Type B pancreatic cell (in vitro differentiated cells): ENCODE results near the gene MTNR1A. TPM values are rescaled to one million over a fixed set of nuclear protein-coding genes. Genes with fewer than 3 reads are reported as not detected.

Experiments
- DNase-seq: peaks from one replicate; pipeline ENCODE4 v3.0.0; 2021; ENCODE audit warnings: mixed read lengths; ENCODE audit not compliant: unreplicated experiment; ENCODE audit errors: extremely low spot score
- H3K27ac Mint-ChIP-seq: 2 replicates; pipeline ENCODE4 v1.8.0; 2021; ENCODE audit warnings: mild to moderate bottlenecking, mixed read lengths
- H3K27me3 Mint-ChIP-seq: 2 replicates; pipeline ENCODE4 v1.8.0; 2021; ENCODE audit warnings: mixed read lengths
- H3K36me3 Mint-ChIP-seq: 2 replicates; pipeline ENCODE4 v1.8.0; 2021; ENCODE audit warnings: mixed read lengths
- H3K4me1 Mint-ChIP-seq: one replicate; pipeline ENCODE4 v1.8.0; 2021; ENCODE audit warnings: mixed read lengths; ENCODE audit not compliant: unreplicated experiment
- H3K4me3 Mint-ChIP-seq: 2 replicates; pipeline ENCODE4 v1.8.0; 2021; ENCODE audit warnings: mild to moderate bottlenecking, mixed read lengths
- H3K9me3 Mint-ChIP-seq: 2 replicates; pipeline ENCODE4 v1.8.0; 2021; ENCODE audit warnings: mixed read lengths
- total RNA-seq: library from RNA; stranded (reverse); gene quantifications from 2 replicates; pipeline ENCODE4 v1.2.1, GENCODE V29; 2021; ENCODE audit warnings: low replicate concordance
- TF ChIP-seq, protein P1 (sequence below): fragments of 200-600 bp; sonication (generic); conservative IDR thresholded peaks from 2 replicates; pipeline ENCODE4 v1.5.0; 2021; ENCODE audit warnings: antibody characterized with exemption, mild to moderate bottlenecking

The MTNR1A gene
- total RNA-seq, 1 donor from 2014 or later, result 0.39 TPM

- Mint-ChIP-seq H3K4me1 (no peaks in the 10 kb centered on the region), H3K27me3 (no peaks in the 10 kb centered on the region), H3K27ac (no peak overlapping the region), H3K9me3 (no peaks in the 10 kb centered on the region), H3K4me3 (no peak overlapping the region), H3K36me3 (peaks cover 58% of the 10 kb centered on the region)
- DNase-seq, result no peak
- TF ChIP-seq, protein P1, sequence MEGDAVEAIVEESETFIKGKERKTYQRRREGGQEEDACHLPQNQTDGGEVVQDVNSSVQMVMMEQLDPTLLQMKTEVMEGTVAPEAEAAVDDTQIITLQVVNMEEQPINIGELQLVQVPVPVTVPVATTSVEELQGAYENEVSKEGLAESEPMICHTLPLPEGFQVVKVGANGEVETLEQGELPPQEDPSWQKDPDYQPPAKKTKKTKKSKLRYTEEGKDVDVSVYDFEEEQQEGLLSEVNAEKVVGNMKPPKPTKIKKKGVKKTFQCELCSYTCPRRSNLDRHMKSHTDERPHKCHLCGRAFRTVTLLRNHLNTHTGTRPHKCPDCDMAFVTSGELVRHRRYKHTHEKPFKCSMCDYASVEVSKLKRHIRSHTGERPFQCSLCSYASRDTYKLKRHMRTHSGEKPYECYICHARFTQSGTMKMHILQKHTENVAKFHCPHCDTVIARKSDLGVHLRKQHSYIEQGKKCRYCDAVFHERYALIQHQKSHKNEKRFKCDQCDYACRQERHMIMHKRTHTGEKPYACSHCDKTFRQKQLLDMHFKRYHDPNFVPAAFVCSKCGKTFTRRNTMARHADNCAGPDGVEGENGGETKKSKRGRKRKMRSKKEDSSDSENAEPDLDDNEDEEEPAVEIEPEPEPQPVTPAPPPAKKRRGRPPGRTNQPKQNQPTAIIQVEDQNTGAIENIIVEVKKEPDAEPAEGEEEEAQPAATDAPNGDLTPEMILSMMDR, result no peak
Observed at GRCh38 chr4:186596850-186597390, 41.6 kb upstream of the MTNR1A start.

DNA sequence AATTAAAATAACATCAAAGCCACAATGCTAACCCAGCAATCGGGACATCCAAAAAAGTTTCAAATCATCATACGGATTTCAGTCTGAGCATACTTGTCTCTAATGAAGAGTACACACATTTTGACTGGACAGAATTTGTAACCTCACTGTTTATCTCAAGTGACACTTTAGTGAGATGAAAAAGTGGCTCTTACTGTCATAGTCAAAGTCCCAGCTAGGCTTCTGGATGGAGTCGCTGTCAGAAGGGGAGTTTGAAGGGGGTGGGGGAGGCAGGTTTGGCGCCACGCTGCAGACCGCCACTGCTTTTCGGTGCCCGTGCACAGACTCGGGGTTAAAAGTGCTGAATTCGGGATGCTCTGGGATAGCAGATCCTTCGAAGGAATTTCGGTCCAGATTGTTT is 41.0 kb upstream of the MTNR1A start:
- no peak overlapping the region for H3K4me3 Mint-ChIP-seq
- H3K27ac Mint-ChIP-seq, result no peak overlapping the region
- no peaks in the 10 kb centered on the region for H3K27me3 Mint-ChIP-seq
- no peak for DNase-seq
- no peaks in the 10 kb centered on the region for H3K9me3 Mint-ChIP-seq
- H3K36me3 Mint-ChIP-seq, result peaks cover 52% of the 10 kb centered on the region
- H3K4me1 Mint-ChIP-seq, result peaks cover 1% of the 10 kb centered on the region
- TF ChIP-seq, protein P1, result no peak

DNA sequence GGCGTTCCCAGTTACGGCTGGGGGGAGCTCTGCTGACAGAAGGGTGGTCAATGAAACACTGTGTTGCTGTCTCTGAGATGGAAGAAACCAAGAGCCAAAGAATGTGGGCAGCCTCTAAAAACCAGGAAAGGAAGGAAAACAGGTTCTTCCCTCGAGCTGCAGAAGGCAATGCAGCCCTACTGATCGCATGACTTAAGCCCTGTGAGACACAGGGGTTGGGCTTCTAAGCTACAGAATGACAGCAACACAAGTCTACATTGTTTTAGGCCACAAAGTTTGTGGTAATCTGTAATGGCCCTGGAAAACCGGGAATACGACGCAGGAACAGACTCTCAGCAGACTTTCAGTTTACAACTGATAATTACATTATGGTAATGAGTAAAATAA is 38.2 kb upstream of the MTNR1A start:
- Mint-ChIP-seq H3K27me3 (no peaks in the 10 kb centered on the region), H3K4me1 (peaks cover 10% of the 10 kb centered on the region), H3K4me3 (no peak overlapping the region), H3K36me3 (peaks cover 45% of the 10 kb centered on the region), H3K27ac (no peak overlapping the region), H3K9me3 (no peaks in the 10 kb centered on the region)
- TF ChIP-seq, protein P1, result no peak
- no peak for DNase-seq

DNA sequence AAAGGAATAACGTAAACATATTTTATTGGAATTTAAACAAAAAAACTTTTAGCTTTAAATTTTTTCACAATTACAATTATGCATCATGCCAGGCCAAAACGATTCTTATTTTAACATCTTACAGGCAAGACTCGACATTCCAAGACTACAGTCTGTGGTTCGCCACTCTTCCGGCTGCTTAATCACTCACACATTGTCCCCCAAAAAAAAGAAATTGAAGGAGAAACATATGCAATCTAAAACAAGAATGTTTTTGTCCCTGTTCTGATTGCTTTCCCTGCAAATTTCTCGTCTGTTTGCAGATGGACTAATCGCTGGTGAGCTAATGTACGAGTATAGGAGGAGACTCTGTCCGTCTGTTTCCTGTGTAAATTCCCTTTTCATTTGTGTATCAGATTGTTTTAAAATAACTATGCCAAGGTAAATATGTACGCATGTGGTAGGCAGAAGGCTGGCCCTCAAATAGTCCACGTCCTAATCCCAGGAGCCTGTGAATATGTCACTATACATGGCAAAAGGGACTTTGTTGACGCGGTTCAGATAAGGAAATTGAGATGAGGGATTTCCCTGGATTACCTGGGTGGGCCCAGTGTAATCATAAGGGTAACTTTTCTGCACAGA is 37.7 kb upstream of the MTNR1A start:
- Mint-ChIP-seq H3K4me1 (peaks cover 10% of the 10 kb centered on the region), H3K27ac (no peak overlapping the region), H3K4me3 (no peak overlapping the region), H3K27me3 (no peaks in the 10 kb centered on the region), H3K9me3 (no peaks in the 10 kb centered on the region), H3K36me3 (peaks cover 46% of the 10 kb centered on the region)
- no peak for DNase-seq
- TF ChIP-seq, protein P1, result no peak

DNA sequence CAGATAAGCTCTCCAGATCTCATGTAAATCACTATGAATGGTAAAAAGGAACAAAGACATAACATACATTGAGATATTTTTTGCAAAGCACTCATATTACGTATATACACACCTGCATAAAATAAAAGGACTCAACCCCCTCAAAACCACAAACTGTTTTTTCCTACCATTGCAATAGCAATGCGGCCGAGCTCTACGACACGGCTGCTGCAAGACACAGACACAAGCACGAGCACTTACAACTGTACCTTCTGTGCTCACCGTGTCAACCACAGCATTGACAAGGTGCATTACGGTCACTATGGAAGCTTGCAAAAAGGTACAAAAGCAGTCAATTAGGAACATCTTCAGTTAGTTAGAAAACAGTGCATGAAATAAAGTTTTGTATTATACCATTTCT is 37.1 kb upstream of the MTNR1A start:
- DNase-seq, result no peak
- H3K27me3 Mint-ChIP-seq, result no peaks in the 10 kb centered on the region
- H3K4me1 Mint-ChIP-seq, result peaks cover 10% of the 10 kb centered on the region
- H3K4me3 Mint-ChIP-seq, result no peak overlapping the region
- TF ChIP-seq, protein P1, result no peak
- peaks cover 41% of the 10 kb centered on the region for H3K36me3 Mint-ChIP-seq
- H3K9me3 Mint-ChIP-seq, result no peaks in the 10 kb centered on the region
- H3K27ac Mint-ChIP-seq, result no peak overlapping the region
